HepG2 (cell line): Measurements from ENCODE around the gene CCDC85C.

ENCODE experiments used
- EP300 ChIP-seq, 3 experiments: sonication (generic) in 1 of 3; formaldehyde crosslinking in 1 of 3; IDR thresholded peaks; 2 replicates each; pipeline versions ENCODE4 v1.5.1 to v1.6.1; 2011 to 2020; ENCODE audit warnings: low read depth in 2 of 3, low read length in 2 of 3, borderline replicate concordance in 1 of 3, improper control_type of control experiment in 1 of 3, mild to moderate bottlenecking in 1 of 3, missing genetic modification reagents in 1 of 3, moderate library complexity in 1 of 3
- KLF16 ChIP-seq, 2 experiments: sonication (generic) in 1 of 2; formaldehyde crosslinking in 1 of 2; IDR thresholded peaks; 2 replicates each; pipeline versions ENCODE4 v1.6.1 to v1.8.0; 2016 to 2023; ENCODE audit warnings: missing genetic modification reagents in 2 of 2, missing compliant biosample characterization in 1 of 2
- NFAT5 ChIP-seq: sonication (generic); formaldehyde crosslinking; IDR thresholded peaks from 2 replicates; pipeline ENCODE4 v1.4.0; 2020; ENCODE audit warnings: missing genetic modification reagents
- POLR2A ChIP-seq, 2 experiments: IDR thresholded peaks; 2 replicates each; pipeline ENCODE4 v1.6.1; 2011; ENCODE audit warnings: low read depth in 2 of 2, low read length in 2 of 2, mild to moderate bottlenecking in 1 of 2, moderate library complexity in 1 of 2; ENCODE audit not compliant: insufficient read depth in 1 of 2

GRCh38 chr14:99601361-99601831, 2.6 kb downstream of the CCDC85C start:
- TF ChIP-seq POLR2A (IDR thresholded peaks at IDR 0.05; ENCODE audit: insufficient read depth in 1 of 2, low read depth in 2 of 2, low read length in 2 of 2): no peak
- no peak; a peak in 1 of 4 replicates for TF ChIP-seq EP300 (IDR thresholded peaks at IDR 0.05; ENCODE audit: low read depth in 2 of 2, low read length in 2 of 2)
- no peak for TF ChIP-seq EP300 (CRISPR knock-in tag; IDR thresholded peaks at IDR 0.05; ENCODE audit: borderline replicate concordance)
- no peak for TF ChIP-seq NFAT5 (CRISPR knock-in tag)
- no peak for TF ChIP-seq KLF16 (CRISPR knock-in tag; IDR thresholded peaks at IDR 0.05)
